ENCODE data around the gene NTM.

NTM gene

DNA sequence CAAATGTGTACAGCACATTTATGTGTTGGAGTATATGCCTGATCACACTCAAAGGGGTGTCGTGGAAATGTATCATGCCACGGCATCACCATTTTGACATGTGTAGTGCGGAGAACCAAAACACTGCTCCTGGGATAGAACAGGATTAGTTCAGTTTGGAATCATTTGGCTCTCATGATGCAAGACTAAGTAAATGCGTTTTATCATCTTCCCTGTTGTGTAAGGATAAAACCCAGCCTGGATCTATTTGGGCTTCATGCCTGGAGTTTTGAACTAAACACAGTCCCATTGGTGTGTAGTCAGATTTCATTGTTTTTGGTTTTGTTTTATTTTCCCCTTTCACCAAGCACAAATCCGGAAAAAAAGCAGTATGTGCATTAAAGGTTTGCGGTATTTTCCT is 574.3 kb downstream of the NTM start:
- Histone ChIP-seq H3K4me3 (ENCODE audit: low read length, poor library complexity, severe bottlenecking) (no peak overlapping the region), H3K9me2 (replicated peaks; ENCODE audit: low read depth, low read length) (no peaks in the 10 kb centered on the region), H3K36me3 (ENCODE audit: insufficient read depth, low read length) (no peaks in the 10 kb centered on the region), H3F3A (ENCODE audit: low read depth) (no peaks in the 10 kb centered on the region), H3K4me1 (ENCODE audit: insufficient read depth, low read length, poor library complexity, severe bottlenecking) (no peaks in the 10 kb centered on the region), H4K20me1 (ENCODE audit: insufficient read depth, low read length, poor library complexity, severe bottlenecking) (no peaks in the 10 kb centered on the region), H3K27me3 (ENCODE audit: insufficient read depth, low read length, poor library complexity, severe bottlenecking) (no peaks in the 10 kb centered on the region), H2AFZ (ENCODE audit: low read length) (no peak overlapping the region), H3K4me2 (ENCODE audit: low read depth, low read length, poor library complexity, severe bottlenecking) (no peak overlapping the region), H3K79me2 (ENCODE audit: insufficient read depth, low read length) (no peaks in the 10 kb centered on the region), H3K9ac (ENCODE audit: low read depth, low read length, poor library complexity, severe bottlenecking) (no peak overlapping the region), H3K9me3 (ENCODE audit: insufficient read depth, low read depth, low read length) (no peaks in the 10 kb centered on the region)
- TF ChIP-seq EZH2phosphoT487 (IDR thresholded peaks at IDR 0.05; ENCODE audit: borderline replicate concordance) = no peak
- TF ChIP-seq, protein P1, sequence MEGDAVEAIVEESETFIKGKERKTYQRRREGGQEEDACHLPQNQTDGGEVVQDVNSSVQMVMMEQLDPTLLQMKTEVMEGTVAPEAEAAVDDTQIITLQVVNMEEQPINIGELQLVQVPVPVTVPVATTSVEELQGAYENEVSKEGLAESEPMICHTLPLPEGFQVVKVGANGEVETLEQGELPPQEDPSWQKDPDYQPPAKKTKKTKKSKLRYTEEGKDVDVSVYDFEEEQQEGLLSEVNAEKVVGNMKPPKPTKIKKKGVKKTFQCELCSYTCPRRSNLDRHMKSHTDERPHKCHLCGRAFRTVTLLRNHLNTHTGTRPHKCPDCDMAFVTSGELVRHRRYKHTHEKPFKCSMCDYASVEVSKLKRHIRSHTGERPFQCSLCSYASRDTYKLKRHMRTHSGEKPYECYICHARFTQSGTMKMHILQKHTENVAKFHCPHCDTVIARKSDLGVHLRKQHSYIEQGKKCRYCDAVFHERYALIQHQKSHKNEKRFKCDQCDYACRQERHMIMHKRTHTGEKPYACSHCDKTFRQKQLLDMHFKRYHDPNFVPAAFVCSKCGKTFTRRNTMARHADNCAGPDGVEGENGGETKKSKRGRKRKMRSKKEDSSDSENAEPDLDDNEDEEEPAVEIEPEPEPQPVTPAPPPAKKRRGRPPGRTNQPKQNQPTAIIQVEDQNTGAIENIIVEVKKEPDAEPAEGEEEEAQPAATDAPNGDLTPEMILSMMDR (conservative IDR thresholded peaks at IDR 0.05; ENCODE audit: low read length) = no peak

DNA sequence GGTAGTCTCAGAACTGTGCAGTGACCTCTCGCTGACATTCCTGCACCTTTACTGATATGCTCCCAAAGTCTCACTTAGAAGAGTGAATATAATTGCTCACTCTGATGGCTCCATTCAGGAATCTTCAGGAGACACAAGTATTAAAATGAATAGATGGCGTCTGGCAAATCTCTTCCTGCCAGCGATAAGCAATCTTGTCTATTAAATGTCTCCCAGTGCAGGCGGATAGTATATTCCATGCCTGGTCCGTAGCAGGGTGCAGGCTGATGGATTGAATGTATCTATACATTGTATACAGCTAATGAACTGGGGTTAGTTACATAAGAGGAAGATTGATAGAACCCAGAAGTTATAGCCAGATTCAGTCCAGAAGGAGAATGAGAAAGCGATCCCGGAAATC is 575.3 kb downstream of the NTM start:
- Histone ChIP-seq H3K4me3 (ENCODE audit: low read length, poor library complexity, severe bottlenecking) (no peak overlapping the region), H3K9me2 (replicated peaks; ENCODE audit: low read depth, low read length) (no peaks in the 10 kb centered on the region), H2AFZ (ENCODE audit: low read length) (no peak overlapping the region), H3K27me3 (ENCODE audit: insufficient read depth, low read length, poor library complexity, severe bottlenecking) (no peaks in the 10 kb centered on the region), H3K4me2 (ENCODE audit: low read depth, low read length, poor library complexity, severe bottlenecking) (no peak overlapping the region), H3K9me3 (ENCODE audit: insufficient read depth, low read depth, low read length) (no peaks in the 10 kb centered on the region), H3K36me3 (ENCODE audit: insufficient read depth, low read length) (no peaks in the 10 kb centered on the region), H3F3A (ENCODE audit: low read depth) (no peaks in the 10 kb centered on the region), H3K4me1 (ENCODE audit: insufficient read depth, low read length, poor library complexity, severe bottlenecking) (no peaks in the 10 kb centered on the region), H4K20me1 (ENCODE audit: insufficient read depth, low read length, poor library complexity, severe bottlenecking) (no peaks in the 10 kb centered on the region), H3K9ac (ENCODE audit: low read depth, low read length, poor library complexity, severe bottlenecking) (no peak overlapping the region), H3K79me2 (ENCODE audit: insufficient read depth, low read length) (no peaks in the 10 kb centered on the region)
- TF ChIP-seq, protein P1 (conservative IDR thresholded peaks at IDR 0.05; ENCODE audit: low read length) = no peak
- TF ChIP-seq EZH2phosphoT487 (IDR thresholded peaks at IDR 0.05; ENCODE audit: borderline replicate concordance) = no peak

DNA sequence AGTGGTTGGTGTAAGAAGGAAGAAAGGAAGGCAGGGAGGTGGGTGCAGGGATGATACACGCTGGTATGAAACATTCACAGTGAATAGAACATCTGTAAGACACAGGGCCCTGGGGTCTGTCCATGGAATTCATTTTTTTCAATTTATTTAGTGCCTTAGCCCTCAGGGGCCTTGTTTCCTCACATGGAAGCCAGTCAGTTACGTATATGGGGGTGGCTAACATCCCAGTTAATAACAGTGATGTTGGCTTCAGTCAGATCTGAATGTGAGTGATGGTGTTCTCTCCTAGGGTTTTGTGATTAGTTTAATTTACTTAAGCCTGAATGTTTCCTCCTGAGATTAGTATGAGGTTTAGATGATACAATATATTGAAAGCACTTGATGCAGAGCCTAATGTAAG is 577.1 kb downstream of the NTM start:
- H3K4me3 ChIP-seq (ENCODE audit: low read length, poor library complexity, severe bottlenecking) = no peak overlapping the region
- no peaks in the 10 kb centered on the region for H3F3A ChIP-seq (ENCODE audit: low read depth)
- H4K20me1 ChIP-seq (ENCODE audit: insufficient read depth, low read length, poor library complexity, severe bottlenecking) = no peaks in the 10 kb centered on the region
- H3K4me2 ChIP-seq (ENCODE audit: low read depth, low read length, poor library complexity, severe bottlenecking) = no peak overlapping the region
- H3K9ac ChIP-seq (ENCODE audit: low read depth, low read length, poor library complexity, severe bottlenecking) = no peak overlapping the region
- H3K9me3 ChIP-seq (ENCODE audit: insufficient read depth, low read depth, low read length) = no peaks in the 10 kb centered on the region
- H3K4me1 ChIP-seq (ENCODE audit: insufficient read depth, low read length, poor library complexity, severe bottlenecking) = no peaks in the 10 kb centered on the region
- no peak for TF ChIP-seq EZH2phosphoT487 (IDR thresholded peaks at IDR 0.05; ENCODE audit: borderline replicate concordance)
- TF ChIP-seq, protein P1 (conservative IDR thresholded peaks at IDR 0.05; ENCODE audit: low read length) = no peak
- no peak overlapping the region for H2AFZ ChIP-seq (ENCODE audit: low read length)
- H3K27me3 ChIP-seq (ENCODE audit: insufficient read depth, low read length, poor library complexity, severe bottlenecking) = no peaks in the 10 kb centered on the region
- H3K9me2 ChIP-seq (replicated peaks; ENCODE audit: low read depth, low read length) = no peaks in the 10 kb centered on the region
- no peaks in the 10 kb centered on the region for H3K79me2 ChIP-seq (ENCODE audit: insufficient read depth, low read length)
- H3K36me3 ChIP-seq (ENCODE audit: insufficient read depth, low read length) = no peaks in the 10 kb centered on the region

Measured in Loucy (cell line).